LHCN-M2 (cell line): ENCODE results near the gene HAPSTR1. TPM values are rescaled to one million over a fixed set of nuclear protein-coding genes. Genes with fewer than 3 reads are reported as not detected.
A peak's percentile ranks its signal among the peaks of the same experiment; 100 is the strongest.
"Not testable (repeated sequence)": the region's sequence is repeated elsewhere in the genome, so short reads cannot be mapped to it uniquely, and the experiment has no call there.

Experiments
- DNase-seq: peaks from one replicate; pipeline ENCODE4 v3.0.0-alpha.2; 2012; ENCODE audit warnings: low read depth
- total RNA-seq: library from RNA; depleted of rRNA; stranded (reverse); fragments of >200 nt; gene quantifications from 2 replicates; pipeline ENCODE4 v1.2.3, GENCODE V29; 2014

HAPSTR1 gene
- total RNA-seq, 1 experiment from 2014 or later = 49.7 TPM

- DNase-seq = no peak
These were observed 20.1 kb upstream of the HAPSTR1 start for GRCh38 chr16:9071377-9071776.

- DNase-seq = peak; percentile 83
These were observed 18.6 kb upstream of the HAPSTR1 start for GRCh38 chr16:9072806-9073341.

- no peak for DNase-seq
These were observed 16.0 kb upstream of the HAPSTR1 start for GRCh38 chr16:9075299-9076071.

DNA sequence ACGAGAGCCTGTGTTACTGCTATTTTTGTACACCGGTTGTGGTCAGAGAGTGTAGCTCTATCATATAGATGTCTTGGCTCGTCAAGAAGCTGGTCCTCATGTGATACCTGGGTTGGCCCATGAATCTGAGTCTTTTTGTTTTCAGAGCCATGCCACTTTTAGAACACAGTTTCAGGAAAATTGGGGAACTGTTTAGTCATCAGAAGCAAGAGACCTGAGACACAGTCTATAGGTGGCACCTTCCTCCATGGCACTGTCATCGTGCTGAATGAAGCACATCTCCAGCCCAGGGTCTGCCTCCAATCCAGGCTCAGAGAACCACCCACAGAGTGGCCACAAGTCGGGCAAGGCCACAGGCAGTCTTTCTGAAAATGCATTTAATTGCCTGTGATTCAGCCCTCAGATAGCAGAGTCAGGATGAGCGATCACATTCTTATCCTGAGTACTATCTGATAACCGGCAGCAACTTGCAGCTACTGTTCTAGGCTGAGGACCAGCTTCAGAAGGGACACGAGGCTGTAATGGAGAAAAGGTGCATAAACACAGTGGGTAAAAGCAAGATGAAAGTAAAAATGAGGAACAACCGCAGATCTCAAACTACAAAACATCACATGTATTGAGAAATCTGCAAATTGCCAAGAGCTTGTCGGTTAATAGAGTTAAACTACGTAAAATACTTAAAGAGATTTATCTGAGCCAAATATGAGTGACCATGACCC, 14.2 kb upstream of the HAPSTR1 start:
- peak; percentile 82 for DNase-seq

- peak; percentile 89 for DNase-seq
These were observed 12.7 kb upstream of the HAPSTR1 start for GRCh38 chr16:9078467-9079429.

DNA sequence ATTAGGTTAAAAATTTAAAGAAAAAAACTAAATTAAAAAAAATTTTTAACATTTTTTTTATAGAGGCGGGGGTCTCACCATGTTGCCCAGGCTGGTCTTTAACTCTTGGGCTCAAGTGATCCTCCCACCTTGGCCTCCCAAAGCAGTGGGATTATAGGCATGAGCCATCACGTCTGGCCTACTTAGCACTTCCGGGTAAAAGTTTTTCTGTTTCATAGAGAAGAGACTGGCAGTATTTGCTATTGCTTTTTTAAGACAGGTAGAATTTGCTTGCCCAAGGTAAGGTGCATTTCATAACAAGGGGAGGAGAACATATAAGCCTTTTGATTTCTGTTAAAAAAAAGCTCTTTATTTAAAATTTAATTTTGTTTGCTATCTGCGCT, 12.0 kb upstream of the HAPSTR1 start:
- no peak for DNase-seq

- DNase-seq = no peak
These were observed 10.3 kb upstream of the HAPSTR1 start for GRCh38 chr16:9081158-9081557.

DNA sequence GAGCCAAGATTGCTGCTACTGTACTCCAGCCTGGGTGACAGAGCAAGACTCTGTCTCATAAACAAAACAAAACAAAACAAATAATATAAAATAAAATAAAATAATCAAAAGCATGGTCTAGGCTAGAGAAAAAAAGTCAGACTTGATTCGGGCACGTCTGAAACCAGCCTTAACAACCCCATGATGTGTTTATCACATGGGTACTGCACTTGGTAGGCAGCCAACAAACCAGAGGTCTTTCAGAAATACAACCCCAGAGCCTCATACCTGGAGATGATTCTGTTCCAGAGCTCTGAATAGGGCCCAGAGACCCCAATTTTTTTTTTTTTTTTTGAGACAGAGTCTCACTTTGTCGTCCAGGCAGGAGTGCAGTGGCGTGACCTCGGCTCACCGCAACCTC, 9.6 kb upstream of the HAPSTR1 start:
- DNase-seq = no peak

GRCh38 chr16:9082422-9082821, 9.0 kb upstream of the HAPSTR1 start:
- DNase-seq = no peak

DNA sequence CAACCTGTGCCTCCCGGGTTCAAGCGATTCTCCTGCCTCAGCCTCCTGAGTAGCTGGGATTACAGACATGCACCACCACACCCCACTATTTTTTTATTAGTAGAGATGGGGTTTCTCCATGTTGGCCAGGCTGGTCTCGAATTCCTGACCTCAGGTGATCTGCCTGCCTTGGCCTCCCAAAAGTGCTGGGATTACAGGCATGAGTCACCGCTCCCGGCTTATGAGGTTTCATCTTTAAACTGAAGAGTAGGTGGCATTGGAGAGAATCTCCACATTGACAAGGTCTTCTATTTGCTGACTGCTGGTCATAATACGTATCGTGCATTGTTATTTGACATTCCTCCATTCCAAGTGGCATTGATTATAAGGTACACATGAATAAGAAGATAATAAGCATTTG, 3.7 kb upstream of the HAPSTR1 start:
- DNase-seq = not testable (repeated sequence)

DNA sequence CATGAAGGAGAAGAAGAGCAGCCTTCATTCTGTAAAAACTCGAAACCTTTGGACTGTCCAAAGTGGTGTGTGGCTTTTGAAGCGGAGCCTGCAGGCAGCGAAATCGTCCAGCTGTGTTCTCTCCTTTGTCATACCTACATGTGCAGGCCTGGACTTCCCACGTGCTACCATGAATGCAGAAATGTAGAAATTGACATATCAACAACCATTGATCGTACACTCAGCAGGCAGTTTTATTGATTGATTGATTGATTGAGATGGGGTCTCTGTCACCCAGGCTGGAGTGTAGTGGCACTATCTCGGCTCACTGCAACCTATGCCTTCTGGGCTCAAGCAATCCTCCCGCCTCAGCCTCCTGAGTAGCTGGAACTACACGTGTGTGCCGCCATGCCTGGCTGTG, 2.6 kb upstream of the HAPSTR1 start:
- DNase-seq = no peak

DNA sequence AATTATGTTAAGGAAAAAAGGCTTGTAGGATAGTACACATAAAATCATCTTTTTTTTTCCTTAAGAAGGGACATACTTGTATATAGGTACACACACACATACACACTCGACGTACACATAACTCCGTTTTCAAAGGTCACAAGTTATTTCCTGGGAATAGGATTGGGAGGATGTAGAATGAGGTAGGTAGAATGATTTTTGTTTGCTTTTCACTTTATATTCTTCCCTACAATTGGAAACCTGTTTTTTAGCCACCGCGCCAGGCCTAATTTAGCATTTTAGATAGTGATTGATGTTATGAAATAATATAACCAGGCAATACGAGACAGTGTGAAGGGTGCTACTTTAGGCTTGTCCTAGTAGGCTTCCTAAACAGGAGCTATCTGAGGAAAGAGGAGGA, 1.8 kb upstream of the HAPSTR1 start:
- DNase-seq = no peak

GRCh38 chr16:9090101-9090959, 1.1 kb upstream of the HAPSTR1 start:
- no peak for DNase-seq

GRCh38 chr16:9091867-9092281, 430 bp downstream of the HAPSTR1 start:
- DNase-seq = peak; percentile 41

DNA sequence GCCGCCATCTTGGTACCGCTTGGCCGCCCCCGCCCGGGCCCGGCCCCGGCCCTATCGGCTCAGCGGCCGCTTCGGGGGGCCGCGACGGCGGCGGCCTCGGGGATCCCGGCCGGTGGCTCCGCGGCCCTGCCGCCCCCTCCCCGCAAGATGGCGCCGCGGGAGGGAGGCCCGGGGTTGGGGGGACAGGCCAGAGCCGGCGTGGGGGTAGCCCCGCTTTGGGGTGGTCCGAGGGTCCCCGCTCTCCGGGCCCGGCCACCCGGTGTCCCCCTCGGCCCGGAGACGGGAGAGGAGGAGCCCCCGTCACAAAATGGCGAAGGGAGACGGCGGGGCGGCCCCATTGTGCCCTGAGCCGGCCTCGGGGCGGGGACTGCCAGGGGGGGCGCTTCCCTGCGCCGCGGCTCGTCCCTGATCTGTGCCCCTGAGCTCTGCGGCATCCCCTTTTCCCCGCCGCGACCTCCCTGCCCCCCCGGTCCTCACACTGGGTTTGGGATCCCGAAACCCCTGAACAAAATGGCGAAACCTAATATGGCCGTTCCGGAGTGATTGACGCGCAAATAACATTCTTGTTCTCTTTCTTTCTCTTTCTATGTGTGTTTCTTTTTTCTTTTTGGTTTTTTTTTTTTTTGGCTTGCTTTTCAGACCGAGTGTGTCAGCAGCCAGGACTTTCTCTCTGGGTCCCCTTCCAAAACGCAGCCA, 986 bp downstream of the HAPSTR1 start:
- DNase-seq = no peak

GRCh38 chr16:9092978-9093344, 1.5 kb downstream of the HAPSTR1 start:
- DNase-seq = no peak

DNA sequence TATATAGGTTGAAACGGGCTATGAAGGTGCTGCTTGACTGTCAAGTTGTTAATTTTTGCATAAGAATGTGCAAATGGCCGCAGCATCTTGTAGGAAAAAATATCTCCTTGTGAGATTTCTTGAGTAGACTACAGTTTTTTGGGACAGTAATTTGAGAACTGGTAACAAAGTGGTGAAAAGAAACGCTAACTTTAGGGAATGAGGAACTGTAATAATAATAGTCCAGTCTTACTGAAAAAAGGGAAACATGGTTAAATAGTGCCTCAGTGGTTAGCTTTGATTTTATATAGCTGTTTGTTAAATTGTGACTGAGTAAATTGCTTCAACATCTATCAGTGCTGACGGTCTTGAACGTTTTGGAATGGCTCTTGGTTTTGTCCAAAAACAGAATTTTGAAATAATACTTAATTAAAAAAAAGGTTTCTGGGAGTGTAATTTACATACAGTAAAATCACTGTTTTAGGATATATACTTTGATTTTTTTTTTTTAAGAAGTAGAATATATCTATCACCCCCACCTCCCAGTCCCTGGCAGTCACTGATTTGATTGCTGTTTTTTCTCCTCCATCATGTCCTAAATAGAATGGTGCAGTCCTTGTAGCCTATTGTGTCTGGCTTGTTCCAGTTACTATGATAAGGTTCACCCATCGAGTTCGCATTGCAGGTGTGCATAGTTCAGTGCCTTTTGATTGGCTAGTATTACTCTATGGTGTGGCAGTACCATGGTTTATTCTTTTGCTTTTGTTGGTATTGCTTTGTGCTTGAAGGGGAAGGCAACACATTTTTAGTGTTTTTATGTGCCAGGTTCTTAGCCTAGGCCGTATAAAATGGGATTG, 2.8 kb downstream of the HAPSTR1 start:
- no peak for DNase-seq

DNA sequence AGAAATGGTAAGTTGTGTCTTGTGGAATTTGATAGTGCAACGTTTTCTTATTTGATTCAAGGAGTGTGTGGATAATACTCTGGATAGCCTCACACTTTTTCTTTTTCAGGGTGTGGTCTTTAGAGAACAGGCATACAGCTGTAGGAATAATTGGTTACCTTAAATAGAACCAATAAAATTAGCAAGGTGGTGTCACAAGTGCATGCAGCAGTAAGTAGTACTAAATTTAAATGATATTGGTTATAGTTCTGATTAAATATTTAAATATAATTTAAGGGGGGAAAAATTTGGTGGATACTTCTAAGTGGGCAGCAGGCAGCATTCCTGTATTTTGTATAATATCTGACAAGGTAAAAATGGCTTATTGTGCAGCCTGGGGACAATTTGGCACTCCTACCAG, 3.7 kb downstream of the HAPSTR1 start:
- DNase-seq = no peak
